Left lobe of liver (tissue), 2 donors: ENCODE measurements around the gene FGF22. TPM values are rescaled to one million over a fixed set of nuclear protein-coding genes. Genes with fewer than 3 reads are reported as not detected.
A peak's percentile ranks its signal among the peaks of the same experiment; 100 is the strongest.

ENCODE experiments used
- ATAC-seq: fragments of 200-7000 bp; cut with Tn5 transposase; one replicate; pipeline ENCODE4 v1.9.1; 2020; ENCODE audit warnings: mild to moderate bottlenecking, moderate library complexity
- DNase-seq: peaks from one replicate; pipeline ENCODE4 v3.0.0-alpha.2; 2020; ENCODE audit warnings: low spot score
- total RNA-seq: library from RNA; stranded (reverse); gene quantifications from one replicate; pipeline ENCODE4 v1.2.1, GENCODE V29; 2021
- donor health status: DM: no; HTN: no; CAD: no; lungs with moderate emphysema.
- donor health status: DM: no; HTN: yes; CAD: no.

Gene FGF22
- total RNA-seq, 1 donor from 2014 or later: 0.30 TPM

DNA sequence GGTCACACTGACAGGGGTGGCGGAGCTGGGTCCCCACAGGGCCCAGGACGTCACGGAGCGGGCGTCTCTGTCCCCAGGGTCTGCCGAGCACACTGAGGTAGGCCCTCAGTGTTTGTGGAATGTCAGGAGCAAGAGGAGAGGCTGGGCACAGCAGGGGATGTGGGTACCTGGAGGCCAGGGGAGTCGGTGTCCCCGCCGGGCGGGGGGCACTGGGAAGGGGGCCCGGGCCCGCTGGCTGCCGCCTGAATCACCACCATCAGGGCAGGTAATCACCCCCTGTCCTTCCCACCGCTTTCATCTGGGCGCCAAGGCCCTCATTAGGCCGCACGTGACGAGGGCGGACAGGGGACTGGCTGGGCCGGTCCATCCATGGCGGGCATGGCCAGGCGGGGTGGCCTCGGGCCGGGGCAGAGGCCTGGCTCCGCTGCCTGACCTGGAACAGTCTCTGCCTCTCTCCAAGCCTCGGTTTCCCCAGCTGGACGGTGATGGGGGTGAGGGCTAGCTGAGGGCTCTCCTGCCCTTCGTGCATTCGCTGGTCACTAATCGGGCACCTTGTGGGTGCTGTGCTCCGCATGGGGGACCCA lies 1.0 kb downstream of the FGF22 start:
- ATAC-seq (no peak), DNase-seq (no peak)

DNA sequence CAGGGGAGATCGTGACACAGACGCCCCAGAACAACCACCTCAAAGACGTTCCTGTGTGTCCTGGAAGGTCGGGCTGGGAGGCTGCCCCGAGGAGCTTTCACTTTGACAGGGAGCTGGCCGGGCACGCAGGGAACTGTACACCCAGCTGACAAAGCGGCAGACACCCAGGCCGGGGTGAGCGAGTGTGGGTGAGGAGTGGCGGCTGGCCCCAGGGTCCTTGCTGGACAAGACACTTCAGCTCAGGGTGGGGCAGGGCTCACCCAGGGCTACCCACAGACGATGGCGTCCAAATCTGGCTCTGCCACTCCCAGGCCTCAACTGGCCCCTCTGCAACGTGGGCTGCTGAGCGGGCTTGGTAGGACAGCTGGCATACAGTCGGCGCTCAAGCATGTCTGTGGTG lies 2.0 kb downstream of the FGF22 start:
- ATAC-seq (peak; percentile 17), DNase-seq (no peak)

DNA sequence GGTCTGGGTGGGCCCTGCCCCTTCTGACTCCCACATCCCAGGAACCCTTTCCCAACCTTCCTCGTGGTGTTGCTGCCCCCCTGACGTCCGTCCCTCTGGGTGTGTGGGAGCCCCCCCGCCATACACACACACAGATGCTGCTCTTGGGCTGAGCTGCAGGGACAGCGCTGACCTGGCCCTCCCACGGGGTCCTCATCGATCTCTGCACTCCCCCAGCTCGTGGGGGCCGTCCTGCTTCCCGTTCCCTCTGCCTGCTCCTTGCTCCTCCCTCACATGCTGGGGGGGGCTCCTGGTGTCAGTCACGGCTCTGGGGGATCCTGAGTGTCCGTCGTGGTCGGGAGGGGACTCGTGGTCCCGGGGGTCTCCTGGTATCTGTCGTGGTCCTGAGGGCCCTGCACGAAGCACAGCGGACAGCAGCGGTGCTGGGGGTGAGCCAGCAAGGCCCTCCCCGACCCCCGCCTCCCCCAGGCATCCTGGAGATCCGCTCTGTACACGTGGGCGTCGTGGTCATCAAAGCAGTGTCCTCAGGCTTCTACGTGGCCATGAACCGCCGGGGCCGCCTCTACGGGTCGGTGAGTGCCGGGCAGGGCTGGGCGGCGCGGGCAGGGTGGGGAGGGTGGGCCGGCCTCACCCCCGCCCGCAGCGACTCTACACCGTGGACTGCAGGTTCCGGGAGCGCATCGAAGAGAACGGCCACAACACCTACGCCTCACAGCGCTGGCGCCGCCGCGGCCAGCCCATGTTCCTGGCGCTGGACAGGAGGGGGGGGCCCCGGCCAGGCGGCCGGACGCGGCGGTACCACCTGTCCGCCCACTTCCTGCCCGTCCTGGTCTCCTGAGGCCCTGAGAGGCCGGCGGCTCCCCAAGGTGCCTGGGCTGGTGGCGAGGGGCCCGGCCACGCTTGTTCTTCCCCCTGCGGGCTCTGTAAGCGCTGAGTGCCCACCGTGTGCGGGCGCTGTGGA lies 3.4 kb downstream of the FGF22 start:
- no peak for ATAC-seq
- no peak for DNase-seq

- ATAC-seq (no peak), DNase-seq (no peak)
These were observed 4.1 kb downstream of the FGF22 start for GRCh38 chr19:643736-644135.

- DNase-seq (no peak), ATAC-seq (no peak)
These were observed 4.7 kb downstream of the FGF22 start for GRCh38 chr19:644363-644762.

- no peak for ATAC-seq
- no peak for DNase-seq
These were observed 5.1 kb downstream of the FGF22 start for GRCh38 chr19:644789-645188.

GRCh38 chr19:645912-646778 lies 6.5 kb downstream of the FGF22 start:
- DNase-seq: no peak

DNA sequence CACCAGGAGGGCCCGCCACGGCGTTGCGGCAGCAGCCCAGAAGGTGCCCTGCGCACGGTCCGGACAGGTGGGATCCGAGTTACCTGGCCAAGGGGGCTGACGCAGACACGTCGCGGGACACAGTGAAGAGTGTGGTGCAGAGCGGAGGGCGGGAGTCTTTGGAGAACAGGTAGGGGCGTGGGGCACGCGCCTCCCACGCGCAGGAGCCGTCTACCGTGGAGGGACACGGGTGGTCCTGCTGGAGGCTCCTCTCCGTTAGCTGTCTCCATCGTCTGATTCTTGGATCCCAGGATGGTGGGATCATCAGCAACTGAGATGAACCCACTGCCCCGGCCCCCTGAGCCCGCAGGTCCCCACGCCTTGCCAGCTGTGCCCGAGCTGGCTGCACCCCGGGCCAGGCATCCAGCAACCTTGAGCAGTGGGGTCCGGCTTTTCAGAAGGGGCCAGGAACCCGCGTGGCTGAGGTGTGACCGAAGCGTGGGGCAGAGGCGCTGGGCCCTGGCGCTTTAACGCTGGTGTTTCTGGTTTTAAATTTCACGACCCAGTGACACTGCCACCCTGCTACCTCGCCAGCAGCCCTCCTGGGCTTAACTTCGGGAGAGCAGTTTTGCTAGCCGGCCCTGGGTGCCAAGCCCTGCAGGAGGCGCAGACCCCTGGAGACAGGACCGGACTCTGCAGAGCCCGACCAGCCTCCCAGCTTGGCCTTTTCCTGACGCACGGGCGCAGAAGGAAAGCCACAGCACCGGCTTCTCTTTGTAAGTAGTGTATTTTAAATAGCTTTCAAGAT lies 7.3 kb downstream of the FGF22 start:
- no peak for ATAC-seq
- DNase-seq: no peak

More at GRCh38 chr19:645912-646778, 6.5 kb downstream of the FGF22 start:
- ATAC-seq: no peak

GRCh38 chr19:647566-648284 lies 8.0 kb downstream of the FGF22 start:
- ATAC-seq: no peak
- DNase-seq: no peak

DNA sequence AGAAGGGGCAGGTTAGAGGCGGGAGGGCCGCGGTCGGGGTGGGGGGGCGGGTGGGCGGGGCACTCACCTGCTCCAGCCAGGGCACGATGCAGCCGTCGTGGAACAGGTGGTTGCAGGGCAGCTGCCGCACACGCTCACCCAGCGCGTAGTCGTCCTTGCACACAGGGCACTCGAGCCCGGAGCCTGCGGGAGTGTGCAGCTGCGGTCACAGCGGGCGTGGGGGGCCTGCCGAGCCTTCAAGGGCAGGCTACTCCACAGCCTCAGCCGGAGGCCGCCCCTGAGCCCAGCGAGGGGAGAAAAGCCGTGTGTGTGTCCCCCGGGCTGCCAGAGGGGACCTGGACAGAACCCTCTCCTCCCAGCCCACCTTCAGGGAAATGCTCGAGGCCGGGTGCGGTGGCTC lies 8.6 kb downstream of the FGF22 start:
- no peak for DNase-seq
- no peak for ATAC-seq

DNA sequence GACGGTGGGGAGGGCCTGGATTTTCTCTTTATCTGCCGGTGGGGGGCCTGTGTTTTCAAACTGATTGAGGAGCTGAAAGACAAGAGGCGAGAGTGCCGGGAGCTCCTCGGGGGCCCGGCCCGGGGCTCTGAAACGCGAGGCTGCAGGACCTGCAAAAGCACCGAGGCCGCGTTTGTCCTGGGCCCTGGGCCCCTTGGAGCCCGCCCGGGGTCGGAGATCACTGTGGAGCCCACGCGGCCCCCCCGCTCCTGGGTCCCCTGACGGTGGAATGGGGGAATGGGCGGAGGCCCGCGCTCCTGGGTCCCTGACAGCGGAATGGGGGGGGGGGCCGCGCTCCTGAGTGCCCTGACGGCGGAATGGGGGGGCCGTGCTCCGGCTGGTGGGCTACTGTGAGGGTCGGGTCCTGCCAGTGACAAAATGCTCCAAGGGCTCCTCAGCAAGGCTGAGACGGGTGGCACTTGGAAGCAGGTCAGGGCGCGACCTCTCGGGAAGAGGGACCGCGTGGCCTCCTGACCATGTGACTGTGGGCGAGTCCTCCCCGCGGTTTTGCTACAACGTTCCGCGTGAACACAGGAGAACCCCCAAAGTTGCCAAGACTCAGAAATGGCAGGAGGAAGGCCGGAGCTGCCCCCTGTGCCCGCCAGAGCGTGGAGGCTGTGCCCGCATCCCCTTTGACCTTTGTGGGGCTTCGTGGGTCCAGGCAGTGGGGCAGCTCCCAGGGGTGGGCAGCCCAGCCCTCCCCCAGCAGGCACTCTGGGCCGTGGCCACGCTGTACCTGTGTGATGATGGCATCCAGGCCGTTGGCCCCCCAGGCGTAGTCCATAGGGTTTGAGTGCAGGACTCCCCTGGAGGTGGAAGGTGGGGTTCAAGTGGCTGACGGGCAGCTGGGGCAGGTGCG lies 9.5 kb downstream of the FGF22 start:
- ATAC-seq (no peak), DNase-seq (no peak)

- DNase-seq (no peak), ATAC-seq (no peak)
These were observed 10.4 kb downstream of the FGF22 start for GRCh38 chr19:650121-650520.

DNA sequence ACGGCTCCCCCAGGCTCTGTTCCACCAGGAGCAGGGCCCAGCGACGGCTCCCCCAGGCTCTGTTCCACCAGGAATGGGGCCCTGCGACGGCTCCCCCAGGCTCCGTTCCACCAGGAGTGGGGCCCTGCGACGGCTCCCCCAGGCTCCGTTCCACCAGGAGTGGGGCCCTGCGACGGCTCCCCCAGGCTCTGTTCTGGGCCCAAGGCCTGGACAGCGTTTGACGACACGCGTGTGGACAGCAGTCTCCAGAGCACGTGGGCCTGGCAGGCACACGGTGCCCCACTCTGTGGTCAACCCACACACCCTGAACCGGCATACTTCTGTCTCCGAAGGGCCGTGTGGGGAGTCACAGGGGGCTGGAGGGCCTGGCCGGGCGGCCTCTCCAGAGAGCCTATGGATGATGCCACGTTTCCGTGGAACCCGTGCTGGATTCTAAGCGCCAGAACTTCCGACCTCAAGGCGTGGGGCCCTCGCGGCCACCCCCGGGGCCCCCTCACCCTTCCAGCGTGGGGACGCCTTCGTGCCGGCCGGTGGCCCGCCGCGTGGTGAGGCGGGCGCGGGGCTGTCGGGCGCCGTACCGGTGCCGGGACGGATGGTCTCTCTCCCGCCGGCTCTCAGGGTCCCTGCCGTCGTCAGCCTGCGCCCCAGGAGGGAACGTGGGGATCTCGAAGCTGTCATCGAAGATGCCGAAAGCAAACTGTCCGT lies 11.6 kb downstream of the FGF22 start:
- no peak for ATAC-seq
- no peak for DNase-seq

- no peak for DNase-seq
- no peak for ATAC-seq
These were observed 12.3 kb downstream of the FGF22 start for GRCh38 chr19:651991-652390.

DNA sequence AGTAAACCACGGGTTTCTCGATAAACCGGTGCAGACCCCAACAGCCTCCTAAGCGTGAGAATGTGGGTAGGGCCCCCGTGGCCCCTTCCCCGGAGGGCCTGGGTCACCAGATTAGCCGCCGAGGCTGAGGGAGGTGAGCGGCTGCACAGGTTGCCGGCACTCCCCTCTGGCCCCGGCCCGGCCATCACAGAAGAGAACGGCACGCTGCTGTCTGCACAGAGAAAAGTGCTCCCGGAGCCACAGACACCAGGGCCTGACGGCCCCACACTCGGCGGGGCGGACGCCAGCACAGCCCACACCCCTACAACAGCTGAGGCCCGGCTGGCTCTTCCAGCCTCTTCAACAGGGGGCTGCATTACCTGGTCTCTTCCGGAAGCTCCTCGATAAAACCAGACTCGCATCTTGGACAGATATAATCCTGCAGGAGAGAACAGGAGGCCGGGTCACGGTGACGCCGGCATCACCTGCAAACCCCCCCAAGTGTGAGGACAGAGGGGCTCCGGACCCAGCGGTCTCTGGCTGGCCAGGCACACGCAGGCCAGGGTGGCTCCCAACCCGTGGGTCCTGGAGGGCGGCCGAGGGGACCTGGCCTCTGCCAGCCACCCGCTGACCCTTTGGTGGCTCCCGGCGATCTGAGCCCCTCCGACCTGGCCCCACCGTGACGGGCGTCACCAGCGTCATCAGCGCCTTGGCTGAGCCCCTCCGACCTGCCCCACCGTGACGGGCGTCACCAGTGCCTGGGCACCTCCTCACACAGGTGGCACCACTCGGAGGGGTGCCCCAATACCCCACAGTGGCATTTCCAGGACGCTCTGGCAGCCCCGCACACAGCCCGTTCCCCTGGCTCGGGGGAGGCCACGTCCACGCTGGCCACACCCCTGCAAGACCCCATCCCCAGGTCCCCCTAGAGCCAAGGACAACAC lies 13.0 kb downstream of the FGF22 start:
- DNase-seq: no peak

DNA sequence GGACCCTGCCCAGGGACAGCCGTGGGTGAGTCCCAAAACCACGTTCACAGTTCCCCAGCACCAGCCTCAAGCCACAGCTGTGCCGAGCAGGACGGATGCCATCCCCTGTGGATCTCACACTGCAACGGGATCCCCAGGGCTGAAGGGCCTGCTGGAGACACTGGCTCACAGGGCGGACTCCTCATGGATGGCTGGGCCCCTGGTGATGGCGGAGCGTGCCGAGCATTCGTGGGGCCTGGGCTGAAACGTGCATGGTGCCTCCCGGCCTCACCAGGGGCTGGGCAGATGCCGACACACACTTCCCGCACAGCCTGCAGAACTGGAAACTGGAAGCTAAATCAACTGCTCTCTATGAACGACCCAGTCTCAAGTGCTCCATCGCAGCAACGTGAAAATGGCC lies 13.7 kb downstream of the FGF22 start:
- DNase-seq (no peak), ATAC-seq (no peak)

More for the DNA sequence above, 13.0 kb downstream of the FGF22 start:
- ATAC-seq: no peak

DNA sequence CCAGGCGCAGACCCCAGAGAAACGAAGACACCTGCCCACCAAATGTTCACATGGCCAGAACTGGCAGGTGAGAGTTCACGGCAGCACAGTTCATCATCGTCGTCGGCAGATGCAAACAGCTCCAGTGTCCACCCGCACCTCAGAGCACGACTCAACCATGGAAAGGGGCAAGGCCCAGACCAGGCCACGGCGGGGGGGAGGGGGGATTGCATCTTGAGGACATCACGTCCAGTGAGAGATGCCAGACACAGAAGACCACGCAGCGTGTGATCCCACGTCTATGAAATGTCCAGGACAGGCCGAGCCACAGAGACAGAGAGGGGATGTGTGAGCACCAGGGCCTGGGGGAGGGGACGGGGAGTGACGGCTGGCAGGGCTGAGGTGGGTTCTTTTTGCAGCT lies 16.0 kb downstream of the FGF22 start:
- DNase-seq: no peak

More for the DNA sequence above, 16.0 kb downstream of the FGF22 start:
- ATAC-seq: no peak
